ENCODE results near the gene PNPLA1.

- TF ChIP-seq CTCF (IDR thresholded peaks at IDR 0.05; ENCODE audit: low read length): no peak
- no peak for TF ChIP-seq EZH2 (IDR thresholded peaks at IDR 0.05; ENCODE audit: borderline replicate concordance, low read length)
Observed at GRCh38 chr6:36340306-36340617, 70.4 kb downstream of the PNPLA1 start.

Measured in OCI-LY1 (cell line).